ENCODE data around the gene DIDO1.

DNA sequence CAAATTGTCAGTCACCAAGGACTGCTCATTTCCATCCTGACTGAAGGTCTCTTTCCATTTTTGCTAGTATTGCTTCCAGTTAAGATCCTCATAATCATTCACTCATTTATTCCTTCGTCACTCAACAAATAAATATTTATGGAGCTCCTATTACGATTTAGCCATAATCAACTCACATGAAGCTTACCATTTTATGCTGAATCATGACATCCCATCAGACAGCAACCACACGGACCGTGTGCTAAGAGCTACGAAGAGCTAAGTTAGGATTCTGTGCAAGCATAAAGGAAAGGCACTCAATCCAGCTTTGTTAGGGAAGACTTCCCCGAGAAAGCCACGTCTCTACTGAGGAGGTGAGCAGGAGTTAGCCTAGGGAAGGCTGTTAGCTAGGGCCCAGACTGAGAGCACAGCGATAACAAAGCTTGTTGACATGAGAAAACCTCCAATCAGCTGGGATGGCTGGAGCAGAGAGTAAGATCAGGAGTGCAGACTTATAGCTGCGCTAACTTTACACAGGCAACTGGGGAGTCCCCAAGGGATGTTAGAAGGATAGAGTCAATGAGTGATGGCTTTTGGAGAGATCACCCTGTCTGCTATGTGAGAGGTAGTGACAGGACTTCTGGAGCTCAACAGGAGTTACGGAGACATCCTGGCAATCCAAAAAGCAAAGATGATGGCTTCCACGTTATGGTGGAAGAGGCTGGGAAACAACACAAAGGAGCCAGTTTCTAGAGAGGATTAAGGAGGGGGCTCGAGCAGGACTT, 9.1 kb upstream of the DIDO1 start:
- TF ChIP-seq POLR2A (IDR thresholded peaks at IDR 0.05) (no peak), EP300 (IDR thresholded peaks at IDR 0.05) (no peak), POLR2AphosphoS5 (IDR thresholded peaks at IDR 0.05) (no peak)
- TF ChIP-seq, protein P1, sequence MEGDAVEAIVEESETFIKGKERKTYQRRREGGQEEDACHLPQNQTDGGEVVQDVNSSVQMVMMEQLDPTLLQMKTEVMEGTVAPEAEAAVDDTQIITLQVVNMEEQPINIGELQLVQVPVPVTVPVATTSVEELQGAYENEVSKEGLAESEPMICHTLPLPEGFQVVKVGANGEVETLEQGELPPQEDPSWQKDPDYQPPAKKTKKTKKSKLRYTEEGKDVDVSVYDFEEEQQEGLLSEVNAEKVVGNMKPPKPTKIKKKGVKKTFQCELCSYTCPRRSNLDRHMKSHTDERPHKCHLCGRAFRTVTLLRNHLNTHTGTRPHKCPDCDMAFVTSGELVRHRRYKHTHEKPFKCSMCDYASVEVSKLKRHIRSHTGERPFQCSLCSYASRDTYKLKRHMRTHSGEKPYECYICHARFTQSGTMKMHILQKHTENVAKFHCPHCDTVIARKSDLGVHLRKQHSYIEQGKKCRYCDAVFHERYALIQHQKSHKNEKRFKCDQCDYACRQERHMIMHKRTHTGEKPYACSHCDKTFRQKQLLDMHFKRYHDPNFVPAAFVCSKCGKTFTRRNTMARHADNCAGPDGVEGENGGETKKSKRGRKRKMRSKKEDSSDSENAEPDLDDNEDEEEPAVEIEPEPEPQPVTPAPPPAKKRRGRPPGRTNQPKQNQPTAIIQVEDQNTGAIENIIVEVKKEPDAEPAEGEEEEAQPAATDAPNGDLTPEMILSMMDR (IDR thresholded peaks at IDR 0.05): no peak
